ENCODE results near the gene FAM53A.
"Not testable (repeated sequence)": the region's sequence is repeated elsewhere in the genome, so short reads cannot be mapped to it uniquely, and the experiment has no call there.

Gene FAM53A

GRCh38 chr4:1684506-1685234 is 557 bp upstream of the FAM53A start:
- no peak for FAIRE-seq

- FAIRE-seq = no peak
These were observed 815 bp downstream of the FAM53A start for GRCh38 chr4:1683261-1683735.

GRCh38 chr4:1682860-1683259 is 1.3 kb downstream of the FAM53A start:
- FAIRE-seq = no peak

GRCh38 chr4:1678244-1678643 is 5.9 kb downstream of the FAM53A start:
- FAIRE-seq = no peak

GRCh38 chr4:1676605-1677525 is 7.2 kb downstream of the FAM53A start:
- FAIRE-seq = no peak

GRCh38 chr4:1675802-1676137 is 8.3 kb downstream of the FAM53A start:
- FAIRE-seq = no peak

- FAIRE-seq = no peak
These were observed 8.8 kb downstream of the FAM53A start for GRCh38 chr4:1675136-1675801.

- FAIRE-seq = no peak
These were observed 9.4 kb downstream of the FAM53A start for GRCh38 chr4:1674682-1675081.

GRCh38 chr4:1673671-1674070 is 10.4 kb downstream of the FAM53A start:
- FAIRE-seq = no peak

GRCh38 chr4:1671011-1671410 is 13.1 kb downstream of the FAM53A start:
- FAIRE-seq = not testable (repeated sequence)

GRCh38 chr4:1670279-1670678 is 13.8 kb downstream of the FAM53A start:
- no peak for FAIRE-seq

- no peak for FAIRE-seq
These were observed 14.3 kb downstream of the FAM53A start for GRCh38 chr4:1669850-1670249.

GRCh38 chr4:1669270-1669669 is 14.8 kb downstream of the FAM53A start:
- FAIRE-seq = no peak

- no peak for FAIRE-seq
These were observed 15.6 kb downstream of the FAM53A start for GRCh38 chr4:1668488-1668840.

GRCh38 chr4:1667273-1667672 is 16.8 kb downstream of the FAM53A start:
- FAIRE-seq = no peak

GRCh38 chr4:1666391-1666790 is 17.7 kb downstream of the FAM53A start:
- no peak for FAIRE-seq

- no peak for FAIRE-seq
These were observed 20.0 kb downstream of the FAM53A start for GRCh38 chr4:1664141-1664540.

GRCh38 chr4:1663549-1663948 is 20.6 kb downstream of the FAM53A start:
- FAIRE-seq = no peak

GRCh38 chr4:1661695-1662094 is 22.4 kb downstream of the FAM53A start:
- no peak for FAIRE-seq

GRCh38 chr4:1660948-1661677 is 23.0 kb downstream of the FAM53A start:
- no peak for FAIRE-seq

GRCh38 chr4:1659104-1660043 is 24.7 kb downstream of the FAM53A start:
- FAIRE-seq = no peak

GRCh38 chr4:1658581-1658980 is 25.5 kb downstream of the FAM53A start:
- FAIRE-seq = no peak

All from A204.1 (cell line).